T1000 (cell line): ENCODE data around the gene IL13.

Experiments used
- DNase-seq: peaks from one replicate; lab custom pipeline; 2025; ENCODE audit warnings: mixed read lengths; lab: John Stamatoyannopoulos, UW

IL13 gene

GRCh38 chr5:132655821-132656773 lies 1.9 kb upstream of the IL13 start:
- DNase-seq: no peak

- no peak for DNase-seq
Measured at GRCh38 chr5:132656774-132657355, 1.1 kb upstream of the IL13 start.

GRCh38 chr5:132658381-132659302 lies 669 bp downstream of the IL13 start:
- DNase-seq: no peak

GRCh38 chr5:132659598-132660493 lies 1.9 kb downstream of the IL13 start:
- no peak for DNase-seq

GRCh38 chr5:132661231-132662003 lies 3.4 kb downstream of the IL13 start:
- DNase-seq: no peak

- no peak for DNase-seq
Measured at GRCh38 chr5:132662004-132662401, 4.0 kb downstream of the IL13 start.

- DNase-seq: no peak
Measured at GRCh38 chr5:132662925-132663770, 5.2 kb downstream of the IL13 start.

- DNase-seq: no peak
Measured at GRCh38 chr5:132663771-132664695, 6.1 kb downstream of the IL13 start.

- no peak for DNase-seq
Measured at GRCh38 chr5:132664696-132665209, 6.8 kb downstream of the IL13 start.

GRCh38 chr5:132665574-132666080 lies 7.7 kb downstream of the IL13 start:
- DNase-seq: no peak

GRCh38 chr5:132666310-132667123 lies 8.5 kb downstream of the IL13 start:
- DNase-seq: no peak

- DNase-seq: no peak
Measured at GRCh38 chr5:132667309-132667708, 9.3 kb downstream of the IL13 start.

GRCh38 chr5:132667761-132668705 lies 10.1 kb downstream of the IL13 start:
- no peak for DNase-seq

- DNase-seq: no peak
Measured at GRCh38 chr5:132668706-132669454, 10.9 kb downstream of the IL13 start.

GRCh38 chr5:132669455-132669820 lies 11.5 kb downstream of the IL13 start:
- DNase-seq: no peak
